Jurkat, Clone E6-1 (cell line): ENCODE measurements around the gene DENND5A.
"Not testable (repeated sequence)": the region's sequence is repeated elsewhere in the genome, so short reads cannot be mapped to it uniquely, and the experiment has no call there.

Source experiments
- DNase-seq: peaks from one replicate; pipeline ENCODE4 v3.0.0-alpha.2; 2011; ENCODE audit warnings: low read depth, low spot score
- H3K4me3 ChIP-seq: 2 replicates; pipeline ENCODE4 v1.5.1; 2011; ENCODE audit warnings: mild to moderate bottlenecking, low read length, control low read depth, moderate library complexity

Gene DENND5A

GRCh38 chr11:9187616-9188015 is 77.5 kb downstream of the DENND5A start:
- DNase-seq: no peak
- no peak overlapping the region for H3K4me3 ChIP-seq

GRCh38 chr11:9184516-9184915 is 80.6 kb downstream of the DENND5A start:
- H3K4me3 ChIP-seq: no peak overlapping the region
- no peak for DNase-seq

GRCh38 chr11:9182180-9182871 is 82.8 kb downstream of the DENND5A start:
- no peak for DNase-seq
- no peak overlapping the region for H3K4me3 ChIP-seq

- DNase-seq: no peak
- no peak overlapping the region for H3K4me3 ChIP-seq
Measured at GRCh38 chr11:9180784-9181183, 84.4 kb downstream of the DENND5A start.

GRCh38 chr11:9179141-9179540 is 86.0 kb downstream of the DENND5A start:
- H3K4me3 ChIP-seq: no peak overlapping the region
- DNase-seq: no peak

- no peak overlapping the region for H3K4me3 ChIP-seq
- DNase-seq: no peak
Measured at GRCh38 chr11:9178716-9179115, 86.4 kb downstream of the DENND5A start.

- no peak for DNase-seq
- H3K4me3 ChIP-seq: no peak overlapping the region
Measured at GRCh38 chr11:9177438-9178091, 87.6 kb downstream of the DENND5A start.

- no peak for DNase-seq
- no peak overlapping the region for H3K4me3 ChIP-seq
Measured at GRCh38 chr11:9176550-9176949, 88.6 kb downstream of the DENND5A start.

GRCh38 chr11:9176136-9176535 is 89.0 kb downstream of the DENND5A start:
- DNase-seq: no peak
- H3K4me3 ChIP-seq: no peak overlapping the region

- H3K4me3 ChIP-seq: no peak overlapping the region
- no peak for DNase-seq
Measured at GRCh38 chr11:9172389-9172788, 92.8 kb downstream of the DENND5A start.

- DNase-seq: no peak
- H3K4me3 ChIP-seq: no peak overlapping the region
Measured at GRCh38 chr11:9170450-9170849, 94.7 kb downstream of the DENND5A start.

GRCh38 chr11:9169595-9170295 is 95.4 kb downstream of the DENND5A start:
- H3K4me3 ChIP-seq: no peak overlapping the region
- no peak for DNase-seq

GRCh38 chr11:9161991-9162390 is 103.2 kb downstream of the DENND5A start:
- H3K4me3 ChIP-seq, DNase-seq: not testable (repeated sequence)

GRCh38 chr11:9160166-9160565 is 105.0 kb downstream of the DENND5A start:
- DNase-seq: no peak
- no peak overlapping the region for H3K4me3 ChIP-seq

- DNase-seq: no peak
- H3K4me3 ChIP-seq: no peak overlapping the region
Measured at GRCh38 chr11:9158898-9159391, 106.2 kb downstream of the DENND5A start.

GRCh38 chr11:9155930-9156329 is 109.2 kb downstream of the DENND5A start:
- no peak for DNase-seq
- no peak overlapping the region for H3K4me3 ChIP-seq

- DNase-seq: no peak
- no peak overlapping the region for H3K4me3 ChIP-seq
Measured at GRCh38 chr11:9153651-9154050, 111.5 kb downstream of the DENND5A start.

- no peak overlapping the region for H3K4me3 ChIP-seq
- no peak for DNase-seq
Measured at GRCh38 chr11:9151631-9152030, 113.5 kb downstream of the DENND5A start.

GRCh38 chr11:9150926-9151325 is 114.2 kb downstream of the DENND5A start:
- H3K4me3 ChIP-seq: no peak overlapping the region
- DNase-seq: no peak

GRCh38 chr11:9150501-9150900 is 114.6 kb downstream of the DENND5A start:
- no peak overlapping the region for H3K4me3 ChIP-seq
- no peak for DNase-seq
